Keratinocyte (primary cell): ENCODE measurements around the gene PLCZ1. TPM values are rescaled to one million over a fixed set of nuclear protein-coding genes. Genes with fewer than 3 reads are reported as not detected.

Experiments used
- DNase-seq: peaks from one replicate; pipeline ENCODE4 v3.0.0-alpha.2; 2011; ENCODE audit warnings: low read depth, missing footprints, low spot score
- FAIRE-seq: peaks from 2 replicates; lab custom pipeline; 2011; peaks lifted over from hg19 to GRCh38; lab: Jason Lieb, UNC
- H2AFZ ChIP-seq: 2 replicates; pipeline ENCODE4 v1.6.0; 2012; ENCODE audit warnings: low read length, control low read depth, inconsistent platforms; ENCODE audit not compliant: control insufficient read depth
- H3K27ac ChIP-seq: 2 replicates; pipeline ENCODE4 v1.5.1; 2011; ENCODE audit warnings: low read length; ENCODE audit not compliant: control insufficient read depth, insufficient read depth
- H3K27me3 ChIP-seq: 3 replicates; pipeline ENCODE4 v1.6.0; 2011; ENCODE audit warnings: low read length; ENCODE audit not compliant: control insufficient read depth, insufficient read depth; ENCODE audit errors: extremely low read depth
- H3K36me3 ChIP-seq, 2 experiments: 2 replicates in 1 of 2; 3 replicates in 1 of 2; pipeline ENCODE4 v1.5.1; 2011; ENCODE audit warnings: low read length in 2 of 2, mild to moderate bottlenecking in 1 of 2; ENCODE audit not compliant: control insufficient read depth in 2 of 2, insufficient read depth in 2 of 2; ENCODE audit errors: extremely low read depth in 1 of 2
- H3K4me1 ChIP-seq: 3 replicates; pipeline ENCODE4 v1.5.1; 2011; ENCODE audit warnings: low read length; ENCODE audit not compliant: control insufficient read depth, insufficient read depth; ENCODE audit errors: extremely low read depth
- H3K4me2 ChIP-seq: 3 replicates; pipeline ENCODE4 v1.6.0; 2011; ENCODE audit warnings: low read depth, low read length; ENCODE audit not compliant: control insufficient read depth, insufficient read depth; ENCODE audit errors: extremely low read depth
- H3K4me3 ChIP-seq, 3 experiments: fragments of 200-600 bp in 1 of 3; sonication (generic) in 1 of 3; 2 replicates in 2 of 3; 3 replicates in 1 of 3; pipeline ENCODE4 v1.5.1; 2011 to 2016; ENCODE audit warnings: low read length in 3 of 3, mild to moderate bottlenecking in 3 of 3, control low read depth in 2 of 3, inconsistent platforms in 1 of 3, low read depth in 1 of 3, mixed read lengths in 1 of 3, mixed run types in 1 of 3, moderate library complexity in 1 of 3; ENCODE audit not compliant: control insufficient read depth in 2 of 3, insufficient read depth in 2 of 3; ENCODE audit errors: extremely low read depth in 1 of 3
- H3K79me2 ChIP-seq: 2 replicates; pipeline ENCODE4 v1.6.0; 2012; ENCODE audit warnings: low read length; ENCODE audit not compliant: control insufficient read depth, insufficient read depth
- H3K9ac ChIP-seq: 3 replicates; pipeline ENCODE4 v1.6.0; 2011; ENCODE audit warnings: low read length; ENCODE audit not compliant: control insufficient read depth, insufficient read depth; ENCODE audit errors: extremely low read depth
- H3K9me1 ChIP-seq: 3 replicates; pipeline ENCODE4 v1.6.0; 2011; ENCODE audit warnings: low read length; ENCODE audit not compliant: control insufficient read depth, insufficient read depth; ENCODE audit errors: extremely low read depth
- H3K9me3 ChIP-seq: 2 replicates; pipeline ENCODE4 v1.5.1; 2012; ENCODE audit warnings: low read depth, low read length; ENCODE audit not compliant: control insufficient read depth
- H4K20me1 ChIP-seq: 3 replicates; pipeline ENCODE4 v1.6.0; 2011; ENCODE audit warnings: low read length; ENCODE audit not compliant: control insufficient read depth, insufficient read depth; ENCODE audit errors: extremely low read depth
- CTCF ChIP-seq, 3 experiments: IDR thresholded peaks in 1 of 3; conservative IDR thresholded peaks in 1 of 3; optimal IDR thresholded peaks in 1 of 3; 2 replicates in 2 of 3; 3 replicates in 1 of 3; pipeline versions ENCODE3 to v1.5.1; 2011; ENCODE audit warnings: low read length in 3 of 3, mild to moderate bottlenecking in 3 of 3, moderate library complexity in 2 of 3, control low read depth in 1 of 3, inconsistent platforms in 1 of 3; ENCODE audit not compliant: insufficient read depth in 2 of 3; ENCODE audit errors: extremely low read depth in 1 of 3
- EZH2 ChIP-seq: IDR thresholded peaks from one replicate; pipeline ENCODE4 v1.6.1; 2012; ENCODE audit warnings: inconsistent platforms, mild to moderate bottlenecking, low read length, moderate library complexity
- dilution Hi-C: fragments of 300-500 bp; cut with MboI; formaldehyde crosslinking; loops from one replicate; pipeline ENCODE4 v1.7.0; 2020; ENCODE audit warnings: low sequenced_read_pairs; ENCODE audit not compliant: extremely low pct_ligation_motif_present
- polyA plus RNA-seq, 5 experiments: library from polyadenylated mRNA; depleted of rRNA in 3 of 5; stranded (reverse) in 3 of 5; stranded (forward) in 1 of 5; unstranded in 1 of 5; fragments of >200 nt; gene quantifications; 1 replicate in 1 of 5; 2 replicates in 3 of 5; 3 replicates in 1 of 5; pipeline versions ENCODE4 v1.2.1 to v1.2.3, GENCODE V29; 2011 to 2012; ENCODE audit warnings: missing spikeins in 2 of 5, low read depth in 1 of 5, low replicate concordance in 1 of 5

Gene PLCZ1
- polyA plus RNA-seq, 1 donor (not counting 4 experiments of a cell fraction or from before 2014, with no cell fraction given): 0.62 TPM

GRCh38 chr12:18634382-18634781 is 103.4 kb downstream of the PLCZ1 start:
- H2AFZ ChIP-seq: no peak overlapping the region
- H3K9me3 ChIP-seq: no peaks in the 10 kb centered on the region
- TF ChIP-seq CTCF (optimal IDR thresholded peaks at IDR 0.05 in 1 of 3, IDR thresholded peaks at IDR 0.05 in 1 of 3, conservative IDR thresholded peaks at IDR 0.05 in 1 of 3; ENCODE audit: extremely low read depth in 1 of 3, insufficient read depth in 2 of 3, low read length in 3 of 3) (no peak), EZH2 (no peak)
- FAIRE-seq (no peak), DNase-seq (no peak)
- dilution Hi-C loops: no loop called here
- no peaks in the 10 kb centered on the region for H3K79me2 ChIP-seq
- H3K4me1 ChIP-seq: peaks cover 6% of the 10 kb centered on the region
- H3K27me3 ChIP-seq: no peaks in the 10 kb centered on the region
- no peak overlapping the region for H3K27ac ChIP-seq
- H4K20me1 ChIP-seq: no peaks in the 10 kb centered on the region
- no peak overlapping the region for H3K4me3 ChIP-seq
- H3K9ac ChIP-seq: no peak overlapping the region
- no peaks in the 10 kb centered on the region for H3K36me3 ChIP-seq
- H3K4me2 ChIP-seq: no peak overlapping the region
- no peaks in the 10 kb centered on the region for H3K9me1 ChIP-seq

Other genes starting within 250 kb of the PLCZ1 start
- 0.05 TPM in 2 of 3 replicates, not detected in the other for gene CAPZA3, start 107 bp upstream of the PLCZ1 start, polyA plus RNA-seq